GM18867 (cell line): ENCODE results near the gene TNP2.

Source experiments
- ATAC-seq: cut with Tn5 transposase; IDR thresholded peaks from one replicate; pipeline ENCODE4 v1.9.1; 2021; ENCODE audit warnings: mild to moderate bottlenecking, moderate library complexity; ENCODE audit not compliant: unreplicated experiment

Gene TNP2

GRCh38 chr16:11245222-11245737 is 23.8 kb downstream of the TNP2 start:
- ATAC-seq: no peak

GRCh38 chr16:11242658-11243057 is 26.5 kb downstream of the TNP2 start:
- ATAC-seq: no peak

- no peak for ATAC-seq
These were observed 27.5 kb downstream of the TNP2 start for GRCh38 chr16:11241480-11242204.

DNA sequence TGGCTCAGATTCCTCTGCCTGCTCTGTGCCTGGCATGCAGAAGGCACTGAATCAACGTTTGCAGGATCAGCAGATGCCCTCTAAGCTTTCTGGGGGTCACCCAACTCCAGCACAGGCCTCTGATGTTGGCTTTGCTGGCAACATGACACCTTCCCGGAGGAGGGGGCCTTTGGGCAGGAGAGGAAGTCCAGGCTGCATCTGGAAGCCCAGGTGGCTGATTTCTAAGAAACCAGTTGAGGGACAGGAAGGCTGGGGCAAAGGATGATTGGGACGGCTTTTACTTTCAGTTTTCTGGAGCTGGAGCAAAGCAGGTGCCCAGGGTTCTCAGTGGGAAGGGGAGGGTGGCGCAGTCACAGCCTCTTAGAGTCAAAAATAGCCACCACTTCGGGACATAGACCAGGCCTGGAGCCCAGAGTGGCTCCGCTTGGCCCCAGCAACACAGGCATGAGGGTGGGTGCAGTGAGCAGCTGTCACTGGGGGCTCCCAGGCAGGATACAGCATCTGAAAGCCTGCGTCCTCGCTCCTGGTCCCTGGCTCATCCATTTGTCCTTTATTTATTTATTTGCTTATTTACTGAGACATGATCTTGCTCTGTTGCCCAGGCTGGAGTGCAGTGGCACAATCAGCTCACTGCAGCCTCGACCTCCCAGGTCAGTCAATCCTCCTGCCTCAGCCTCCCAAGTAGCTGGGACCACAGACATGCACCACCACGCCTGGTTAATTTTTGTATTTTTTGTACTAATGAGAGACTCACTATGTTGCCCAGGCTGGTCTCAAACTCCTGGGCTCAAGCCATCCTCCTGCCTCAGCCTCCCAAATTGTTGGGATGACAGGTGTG is 28.3 kb downstream of the TNP2 start:
- no peak for ATAC-seq

DNA sequence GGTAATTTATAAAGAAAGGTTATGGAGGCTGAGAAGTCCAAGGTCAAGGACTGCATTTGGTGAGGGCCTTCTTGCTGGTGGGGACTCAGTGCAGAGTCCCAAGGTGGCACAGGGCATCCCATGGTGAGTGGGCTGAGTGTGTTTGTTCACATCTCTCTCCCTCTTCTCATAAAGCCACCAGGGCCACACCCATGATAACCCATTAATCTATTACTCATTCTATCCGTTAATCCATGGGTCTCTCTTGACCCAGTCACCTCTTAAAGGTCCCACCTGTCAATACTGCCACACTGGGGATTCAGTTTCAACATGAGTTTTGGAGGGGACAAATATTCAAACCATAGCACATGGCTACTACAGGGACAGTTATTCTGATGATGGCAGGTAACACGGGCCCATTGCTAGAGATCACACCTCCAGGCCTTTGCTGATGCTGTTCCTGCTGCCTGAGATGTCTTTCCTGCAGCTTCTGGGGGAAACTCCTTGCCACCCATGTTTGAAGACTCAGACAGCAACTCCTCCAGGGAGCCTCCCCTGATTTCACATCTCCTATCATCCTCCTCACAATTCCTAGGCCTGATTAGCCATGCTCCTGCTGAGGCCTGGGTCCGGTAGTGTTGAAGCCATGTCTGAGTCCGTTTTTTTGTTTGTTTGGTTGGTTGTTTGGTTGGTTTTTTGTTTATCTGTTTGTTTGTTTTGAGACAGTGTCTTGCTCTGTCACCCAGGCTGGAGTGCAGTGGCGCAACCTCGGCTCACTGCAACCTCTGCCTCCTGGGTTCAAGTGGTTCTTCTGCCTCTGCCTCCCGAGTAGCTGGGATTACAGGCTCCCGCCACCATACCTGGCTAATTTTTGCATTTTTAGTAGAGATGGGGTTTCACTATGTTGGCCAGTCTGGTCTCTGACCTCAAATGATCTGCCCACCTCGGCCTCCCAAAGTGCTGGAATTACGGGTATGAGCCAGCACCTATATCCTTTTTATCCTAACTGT is 29.2 kb downstream of the TNP2 start:
- no peak for ATAC-seq

GRCh38 chr16:11238272-11239202 is 30.6 kb downstream of the TNP2 start:
- ATAC-seq: no peak

- ATAC-seq: no peak
These were observed 32.5 kb downstream of the TNP2 start for GRCh38 chr16:11236461-11237254.

DNA sequence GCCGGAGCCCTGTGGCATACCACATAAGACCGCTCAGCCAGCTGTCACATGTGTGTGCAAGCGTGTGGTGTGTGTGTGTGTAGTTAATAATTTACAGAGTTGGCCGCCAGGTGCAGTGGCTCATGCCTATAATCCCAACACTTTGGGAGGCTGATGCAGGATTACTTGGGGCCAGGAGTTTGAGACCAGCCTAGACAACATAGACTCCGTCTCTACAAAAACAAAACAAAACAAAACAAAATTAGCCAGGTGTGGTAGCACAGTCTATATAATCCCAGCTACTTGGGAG is 33.5 kb downstream of the TNP2 start:
- no peak for ATAC-seq

- no peak for ATAC-seq
These were observed 34.0 kb downstream of the TNP2 start for GRCh38 chr16:11234884-11235702.

DNA sequence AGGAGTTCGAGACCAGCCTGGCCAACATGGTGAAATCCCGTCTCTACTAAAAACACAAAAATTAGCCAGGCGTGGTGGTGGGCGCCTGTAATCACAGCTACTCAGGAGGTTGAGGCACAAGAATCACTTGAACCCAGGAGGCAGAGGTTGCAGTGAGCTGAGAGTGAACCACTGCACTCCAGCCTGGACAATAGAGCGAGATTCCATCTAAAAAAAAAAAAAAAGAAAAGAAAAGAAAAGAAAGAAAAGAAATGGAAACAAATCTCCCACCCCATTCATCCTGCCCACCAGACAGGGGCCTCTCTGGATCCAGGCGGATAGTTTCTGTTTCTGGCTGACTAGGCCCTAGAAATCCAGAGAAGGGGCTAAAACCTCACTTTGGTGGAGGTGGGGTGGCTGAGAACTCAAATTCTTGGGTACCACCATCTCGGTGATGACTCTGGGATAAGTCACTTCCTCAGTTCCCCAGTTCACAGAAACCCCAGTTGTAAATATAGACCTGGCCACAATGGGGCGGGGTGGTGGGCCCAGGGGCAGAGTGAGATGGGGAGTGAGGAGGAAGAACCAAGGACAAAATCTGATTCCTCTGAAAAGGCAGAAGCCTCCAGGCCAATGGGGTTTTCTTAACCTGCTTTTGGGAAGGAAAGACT is 35.3 kb downstream of the TNP2 start:
- ATAC-seq: no peak

DNA sequence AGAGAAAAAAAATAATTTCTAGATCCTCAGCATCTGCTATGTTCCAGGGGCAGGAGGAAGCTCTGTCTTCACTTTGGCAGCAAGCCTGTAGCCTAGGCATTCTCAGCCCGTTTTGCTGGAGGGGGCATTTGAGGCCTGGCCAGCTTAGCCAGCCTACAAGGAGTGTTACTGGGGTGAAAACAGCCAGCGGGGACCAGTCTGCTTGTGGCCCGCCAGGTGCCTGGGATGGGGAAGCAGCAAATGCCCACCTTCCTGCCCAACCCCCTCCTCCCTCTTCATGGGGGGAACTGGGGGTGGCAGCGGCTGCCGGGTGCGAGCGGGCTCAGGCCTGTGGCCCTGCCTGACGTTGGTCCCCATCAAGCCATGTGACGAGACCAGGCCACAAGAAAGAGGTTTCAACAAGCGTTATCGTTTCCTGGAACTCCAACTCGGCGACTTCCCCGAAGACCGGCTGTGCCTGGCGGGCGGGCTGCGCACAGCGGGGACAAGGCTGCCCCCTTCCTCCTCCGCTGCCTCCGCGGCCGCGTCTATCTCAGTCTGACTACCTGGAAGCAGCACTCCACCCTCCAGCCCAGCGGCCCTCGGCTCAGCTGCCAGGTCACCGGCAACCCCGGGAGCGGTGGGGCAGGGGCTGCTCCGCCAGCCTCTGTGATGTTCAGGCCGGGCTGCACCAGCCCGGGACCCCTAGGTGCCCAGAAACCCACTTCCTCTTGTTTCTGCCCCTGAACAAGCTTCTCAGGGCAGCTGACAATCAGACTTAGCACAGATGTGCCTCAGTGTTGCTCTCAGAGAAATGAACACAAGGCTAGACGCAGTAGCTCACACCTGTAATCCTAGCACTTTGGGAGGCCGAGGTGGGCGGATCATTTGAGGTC is 36.0 kb downstream of the TNP2 start:
- ATAC-seq: peak; percentile 66

- no peak for ATAC-seq
These were observed 36.7 kb downstream of the TNP2 start for GRCh38 chr16:11232302-11232851.

DNA sequence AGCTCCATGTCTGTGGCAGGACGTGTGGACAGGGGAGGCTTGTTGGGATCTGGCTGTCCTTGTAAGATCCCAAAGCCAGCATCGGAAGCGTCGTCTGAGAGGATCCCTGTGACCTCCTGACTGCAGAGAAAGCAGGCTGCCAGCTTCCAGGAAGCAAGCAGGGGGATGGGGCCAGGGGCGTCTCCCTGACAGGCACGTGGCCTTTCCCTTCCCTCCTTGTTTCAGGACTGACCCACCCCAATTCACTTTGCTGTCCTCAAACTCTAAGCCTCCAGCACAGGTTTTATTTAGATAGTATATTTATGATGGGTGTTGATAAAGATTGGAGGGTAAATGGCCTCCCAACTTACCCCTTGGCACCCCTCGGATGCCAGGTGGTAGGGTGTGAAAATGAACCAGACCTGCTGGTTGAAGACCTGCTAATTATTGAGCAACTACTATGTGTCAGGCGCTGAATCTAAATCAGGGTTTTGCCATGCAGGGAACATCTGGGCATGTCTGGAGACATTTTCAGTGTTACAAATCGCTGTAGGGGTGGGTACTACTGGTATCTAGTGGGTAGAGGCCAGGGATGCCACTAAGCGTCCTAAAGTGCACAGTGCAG is 37.7 kb downstream of the TNP2 start:
- no peak for ATAC-seq

DNA sequence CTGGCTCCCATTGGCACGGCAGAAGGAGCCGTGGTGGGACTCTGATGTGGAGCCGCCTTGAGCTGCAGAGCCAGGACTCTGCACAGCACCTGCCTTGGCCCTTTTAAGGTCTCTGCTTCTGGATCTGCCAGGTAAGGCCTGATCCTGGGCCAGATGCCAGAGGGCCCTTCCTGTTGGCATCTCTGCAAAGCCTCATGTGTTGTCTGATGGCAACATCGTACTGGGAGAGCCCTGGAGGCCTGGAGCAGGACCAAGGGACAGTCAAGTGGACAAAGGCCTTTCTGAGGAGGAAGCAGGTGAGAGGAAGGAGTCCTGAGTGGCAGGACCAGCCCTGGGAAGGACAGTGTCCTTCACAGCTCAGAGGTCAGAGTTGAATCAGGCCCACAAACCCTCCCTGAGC is 39.2 kb downstream of the TNP2 start:
- no peak for ATAC-seq

GRCh38 chr16:11229432-11229831 is 39.7 kb downstream of the TNP2 start:
- ATAC-seq: no peak
